WTC11 (cell line): ENCODE measurements around the gene HDDC3. TPM values are rescaled to one million over a fixed set of nuclear protein-coding genes. Genes with fewer than 3 reads are reported as not detected.

Experiments used
- ATAC-seq: fragments of 200-7000 bp; cut with Tn5 transposase; 2 replicates; pipeline ENCODE4 v1.10.0; 2021; ENCODE audit warnings: mild to moderate bottlenecking, moderate library complexity
- CTCF ChIA-PET: fragments of 300-600 bp; sonication (Branson Sonifier 250); formaldehyde crosslinking; loops from one replicate; lab custom pipeline; 2021; ENCODE audit warnings: antibody characterized with exemption; lab: Charles Lee
- POLR2A ChIA-PET: fragments of 350-600 bp; sonication (Branson Sonifier 250); formaldehyde crosslinking; loops from one replicate; lab custom pipeline; 2021; ENCODE audit warnings: antibody characterized with exemption; lab: Charles Lee
- DNase-seq: peaks from one replicate; pipeline ENCODE4 v3.0.0; 2021; ENCODE audit warnings: low spot score
- H3K27ac Mint-ChIP-seq: 2 replicates; pipeline ENCODE4 v1.8.0; 2021; ENCODE audit warnings: mixed read lengths
- H3K27me3 Mint-ChIP-seq: 2 replicates; pipeline ENCODE4 v1.8.0; 2021; ENCODE audit warnings: low read depth, mild to moderate bottlenecking, moderate library complexity, mixed read lengths
- H3K36me3 Mint-ChIP-seq: 2 replicates; pipeline ENCODE4 v1.8.0; 2021; ENCODE audit warnings: mixed read lengths
- H3K4me1 Mint-ChIP-seq: 2 replicates; pipeline ENCODE4 v1.8.0; 2022; ENCODE audit warnings: mixed read lengths
- H3K4me3 Mint-ChIP-seq: 2 replicates; pipeline ENCODE4 v1.8.0; 2021; ENCODE audit warnings: mild to moderate bottlenecking, moderate library complexity, mixed read lengths
- H3K9me3 Mint-ChIP-seq: 2 replicates; pipeline ENCODE4 v1.8.0; 2021; ENCODE audit warnings: mixed read lengths
- ATF3 ChIP-seq: sonication (generic); formaldehyde crosslinking; conservative IDR thresholded peaks from 2 replicates; pipeline ENCODE4 v1.8.1; 2022; ENCODE audit warnings: mild to moderate bottlenecking, missing genetic modification reagents
- CBFB ChIP-seq: sonication (generic); formaldehyde crosslinking; IDR thresholded peaks from 2 replicates; pipeline ENCODE4 v1.8.1; 2022; ENCODE audit warnings: mild to moderate bottlenecking, low read depth, missing genetic modification reagents
- EMX1 ChIP-seq: fragments of 250-450 bp; sonication (Bioruptor Pico); IDR thresholded peaks from 2 replicates; pipeline ENCODE4 v1.8.0; 2021; ENCODE audit warnings: mild to moderate bottlenecking
- MXD4 ChIP-seq: fragments of 250-450 bp; sonication (Bioruptor Pico); IDR thresholded peaks from 2 replicates; pipeline ENCODE4 v1.8.0; 2021; ENCODE audit warnings: mild to moderate bottlenecking, moderate library complexity, borderline replicate concordance
- RELA ChIP-seq: sonication (generic); formaldehyde crosslinking; IDR thresholded peaks from 2 replicates; pipeline ENCODE4 v1.8.1; 2022; ENCODE audit warnings: missing genetic modification reagents, mild to moderate bottlenecking, borderline replicate concordance
- TEAD1 ChIP-seq: sonication (generic); formaldehyde crosslinking; IDR thresholded peaks from 2 replicates; pipeline ENCODE4 v1.8.0; 2022; ENCODE audit warnings: mild to moderate bottlenecking, missing genetic modification reagents
- TEAD4 ChIP-seq: sonication (generic); formaldehyde crosslinking; IDR thresholded peaks from 2 replicates; pipeline ENCODE4 v1.8.0; 2022; ENCODE audit warnings: mild to moderate bottlenecking, missing genetic modification reagents
- TP53 ChIP-seq: sonication (generic); formaldehyde crosslinking; IDR thresholded peaks from 2 replicates; pipeline ENCODE4 v1.8.1; 2023; ENCODE audit warnings: mild to moderate bottlenecking, missing genetic modification reagents
- USF2 ChIP-seq: sonication (generic); formaldehyde crosslinking; IDR thresholded peaks from 2 replicates; pipeline ENCODE4 v1.8.1; 2023; ENCODE audit warnings: mild to moderate bottlenecking, missing genetic modification reagents, moderate library complexity
- total RNA-seq: library from RNA; stranded (reverse); gene quantifications from 3 replicates; pipeline ENCODE4 v1.2.3, GENCODE V29; 2021
- TF ChIP-seq, protein P1 (sequence below): fragments of 200-600 bp; IDR thresholded peaks from 2 replicates; pipeline ENCODE4 v1.8.0; 2022; ENCODE audit warnings: antibody characterized with exemption
- TF ChIP-seq, protein P2 (sequence below): sonication (generic); formaldehyde crosslinking; IDR thresholded peaks from 2 replicates; pipeline ENCODE4 v1.8.1; 2023; ENCODE audit warnings: mild to moderate bottlenecking, missing genetic modification reagents, borderline replicate concordance
- TF ChIP-seq, protein P3 (sequence below): sonication (generic); formaldehyde crosslinking; IDR thresholded peaks from 2 replicates; pipeline ENCODE4 v1.8.0; 2022; ENCODE audit warnings: mild to moderate bottlenecking, missing genetic modification reagents
- TF ChIP-seq, protein P4 (sequence below): sonication (generic); formaldehyde crosslinking; IDR thresholded peaks from 2 replicates; pipeline ENCODE4 v1.8.1; 2022; ENCODE audit warnings: low read depth, mild to moderate bottlenecking, moderate library complexity, missing genetic modification reagents, borderline replicate concordance
- TF ChIP-seq, protein P5 (sequence below): sonication (generic); formaldehyde crosslinking; IDR thresholded peaks from 2 replicates; pipeline ENCODE4 v1.8.0; 2022; ENCODE audit warnings: missing genetic modification reagents

Gene HDDC3
- total RNA-seq, 1 experiment from 2014 or later, result 16.4 TPM

GRCh38 chr15:90918034-90918788 is 14.1 kb downstream of the HDDC3 start:
- Mint-ChIP-seq H3K36me3 (peaks cover 15% of the 10 kb centered on the region), H3K27ac (peak overlapping the region; percentile 55; the same call in 1 of the 2 replicates), H3K27me3 (no peaks in the 10 kb centered on the region; the same call in 1 of the 2 replicates), H3K4me1 (peaks cover 10% of the 10 kb centered on the region), H3K9me3 (no peaks in the 10 kb centered on the region), H3K4me3 (no peak overlapping the region)
- DNase-seq, result no peak
- ChIA-PET POLR2A (no interaction called here), CTCF (interaction anchor here (0.7 to 2.6 kb wide), 3 partner anchors 8 to 14 kb away, joined by 3 to 24 read pairs (median 4); partner anchors contain the start of genes HDDC3 and MAN2A2)
- ATAC-seq, result no peak
- TF ChIP-seq EMX1 (CRISPR knock-in tag), result no peak
- TF ChIP-seq, protein P1, sequence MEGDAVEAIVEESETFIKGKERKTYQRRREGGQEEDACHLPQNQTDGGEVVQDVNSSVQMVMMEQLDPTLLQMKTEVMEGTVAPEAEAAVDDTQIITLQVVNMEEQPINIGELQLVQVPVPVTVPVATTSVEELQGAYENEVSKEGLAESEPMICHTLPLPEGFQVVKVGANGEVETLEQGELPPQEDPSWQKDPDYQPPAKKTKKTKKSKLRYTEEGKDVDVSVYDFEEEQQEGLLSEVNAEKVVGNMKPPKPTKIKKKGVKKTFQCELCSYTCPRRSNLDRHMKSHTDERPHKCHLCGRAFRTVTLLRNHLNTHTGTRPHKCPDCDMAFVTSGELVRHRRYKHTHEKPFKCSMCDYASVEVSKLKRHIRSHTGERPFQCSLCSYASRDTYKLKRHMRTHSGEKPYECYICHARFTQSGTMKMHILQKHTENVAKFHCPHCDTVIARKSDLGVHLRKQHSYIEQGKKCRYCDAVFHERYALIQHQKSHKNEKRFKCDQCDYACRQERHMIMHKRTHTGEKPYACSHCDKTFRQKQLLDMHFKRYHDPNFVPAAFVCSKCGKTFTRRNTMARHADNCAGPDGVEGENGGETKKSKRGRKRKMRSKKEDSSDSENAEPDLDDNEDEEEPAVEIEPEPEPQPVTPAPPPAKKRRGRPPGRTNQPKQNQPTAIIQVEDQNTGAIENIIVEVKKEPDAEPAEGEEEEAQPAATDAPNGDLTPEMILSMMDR, result no peak
- no peak for TF ChIP-seq USF2 (CRISPR knock-in tag)
- TF ChIP-seq TEAD1 (CRISPR knock-in tag), result no peak
- no peak for TF ChIP-seq CBFB (CRISPR knock-in tag)
- TF ChIP-seq TEAD4, result no peak
- TF ChIP-seq, protein P2, sequence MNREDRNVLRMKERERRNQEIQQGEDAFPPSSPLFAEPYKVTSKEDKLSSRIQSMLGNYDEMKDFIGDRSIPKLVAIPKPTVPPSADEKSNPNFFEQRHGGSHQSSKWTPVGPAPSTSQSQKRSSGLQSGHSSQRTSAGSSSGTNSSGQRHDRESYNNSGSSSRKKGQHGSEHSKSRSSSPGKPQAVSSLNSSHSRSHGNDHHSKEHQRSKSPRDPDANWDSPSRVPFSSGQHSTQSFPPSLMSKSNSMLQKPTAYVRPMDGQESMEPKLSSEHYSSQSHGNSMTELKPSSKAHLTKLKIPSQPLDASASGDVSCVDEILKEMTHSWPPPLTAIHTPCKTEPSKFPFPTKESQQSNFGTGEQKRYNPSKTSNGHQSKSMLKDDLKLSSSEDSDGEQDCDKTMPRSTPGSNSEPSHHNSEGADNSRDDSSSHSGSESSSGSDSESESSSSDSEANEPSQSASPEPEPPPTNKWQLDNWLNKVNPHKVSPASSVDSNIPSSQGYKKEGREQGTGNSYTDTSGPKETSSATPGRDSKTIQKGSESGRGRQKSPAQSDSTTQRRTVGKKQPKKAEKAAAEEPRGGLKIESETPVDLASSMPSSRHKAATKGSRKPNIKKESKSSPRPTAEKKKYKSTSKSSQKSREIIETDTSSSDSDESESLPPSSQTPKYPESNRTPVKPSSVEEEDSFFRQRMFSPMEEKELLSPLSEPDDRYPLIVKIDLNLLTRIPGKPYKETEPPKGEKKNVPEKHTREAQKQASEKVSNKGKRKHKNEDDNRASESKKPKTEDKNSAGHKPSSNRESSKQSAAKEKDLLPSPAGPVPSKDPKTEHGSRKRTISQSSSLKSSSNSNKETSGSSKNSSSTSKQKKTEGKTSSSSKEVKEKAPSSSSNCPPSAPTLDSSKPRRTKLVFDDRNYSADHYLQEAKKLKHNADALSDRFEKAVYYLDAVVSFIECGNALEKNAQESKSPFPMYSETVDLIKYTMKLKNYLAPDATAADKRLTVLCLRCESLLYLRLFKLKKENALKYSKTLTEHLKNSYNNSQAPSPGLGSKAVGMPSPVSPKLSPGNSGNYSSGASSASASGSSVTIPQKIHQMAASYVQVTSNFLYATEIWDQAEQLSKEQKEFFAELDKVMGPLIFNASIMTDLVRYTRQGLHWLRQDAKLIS (CRISPR knock-in tag), result no peak
- no peak for TF ChIP-seq ATF3
- TF ChIP-seq MXD4 (CRISPR knock-in tag), result no peak
- TF ChIP-seq, protein P3, sequence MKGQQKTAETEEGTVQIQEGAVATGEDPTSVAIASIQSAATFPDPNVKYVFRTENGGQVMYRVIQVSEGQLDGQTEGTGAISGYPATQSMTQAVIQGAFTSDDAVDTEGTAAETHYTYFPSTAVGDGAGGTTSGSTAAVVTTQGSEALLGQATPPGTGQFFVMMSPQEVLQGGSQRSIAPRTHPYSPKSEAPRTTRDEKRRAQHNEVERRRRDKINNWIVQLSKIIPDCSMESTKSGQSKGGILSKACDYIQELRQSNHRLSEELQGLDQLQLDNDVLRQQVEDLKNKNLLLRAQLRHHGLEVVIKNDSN (CRISPR knock-in tag), result no peak
- no peak for TF ChIP-seq TP53 (CRISPR knock-in tag)
- TF ChIP-seq RELA, result no peak
- TF ChIP-seq, protein P4, sequence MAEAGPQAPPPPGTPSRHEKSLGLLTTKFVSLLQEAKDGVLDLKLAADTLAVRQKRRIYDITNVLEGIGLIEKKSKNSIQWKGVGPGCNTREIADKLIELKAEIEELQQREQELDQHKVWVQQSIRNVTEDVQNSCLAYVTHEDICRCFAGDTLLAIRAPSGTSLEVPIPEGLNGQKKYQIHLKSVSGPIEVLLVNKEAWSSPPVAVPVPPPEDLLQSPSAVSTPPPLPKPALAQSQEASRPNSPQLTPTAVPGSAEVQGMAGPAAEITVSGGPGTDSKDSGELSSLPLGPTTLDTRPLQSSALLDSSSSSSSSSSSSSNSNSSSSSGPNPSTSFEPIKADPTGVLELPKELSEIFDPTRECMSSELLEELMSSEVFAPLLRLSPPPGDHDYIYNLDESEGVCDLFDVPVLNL (CRISPR knock-in tag), result no peak
- TF ChIP-seq, protein P5, sequence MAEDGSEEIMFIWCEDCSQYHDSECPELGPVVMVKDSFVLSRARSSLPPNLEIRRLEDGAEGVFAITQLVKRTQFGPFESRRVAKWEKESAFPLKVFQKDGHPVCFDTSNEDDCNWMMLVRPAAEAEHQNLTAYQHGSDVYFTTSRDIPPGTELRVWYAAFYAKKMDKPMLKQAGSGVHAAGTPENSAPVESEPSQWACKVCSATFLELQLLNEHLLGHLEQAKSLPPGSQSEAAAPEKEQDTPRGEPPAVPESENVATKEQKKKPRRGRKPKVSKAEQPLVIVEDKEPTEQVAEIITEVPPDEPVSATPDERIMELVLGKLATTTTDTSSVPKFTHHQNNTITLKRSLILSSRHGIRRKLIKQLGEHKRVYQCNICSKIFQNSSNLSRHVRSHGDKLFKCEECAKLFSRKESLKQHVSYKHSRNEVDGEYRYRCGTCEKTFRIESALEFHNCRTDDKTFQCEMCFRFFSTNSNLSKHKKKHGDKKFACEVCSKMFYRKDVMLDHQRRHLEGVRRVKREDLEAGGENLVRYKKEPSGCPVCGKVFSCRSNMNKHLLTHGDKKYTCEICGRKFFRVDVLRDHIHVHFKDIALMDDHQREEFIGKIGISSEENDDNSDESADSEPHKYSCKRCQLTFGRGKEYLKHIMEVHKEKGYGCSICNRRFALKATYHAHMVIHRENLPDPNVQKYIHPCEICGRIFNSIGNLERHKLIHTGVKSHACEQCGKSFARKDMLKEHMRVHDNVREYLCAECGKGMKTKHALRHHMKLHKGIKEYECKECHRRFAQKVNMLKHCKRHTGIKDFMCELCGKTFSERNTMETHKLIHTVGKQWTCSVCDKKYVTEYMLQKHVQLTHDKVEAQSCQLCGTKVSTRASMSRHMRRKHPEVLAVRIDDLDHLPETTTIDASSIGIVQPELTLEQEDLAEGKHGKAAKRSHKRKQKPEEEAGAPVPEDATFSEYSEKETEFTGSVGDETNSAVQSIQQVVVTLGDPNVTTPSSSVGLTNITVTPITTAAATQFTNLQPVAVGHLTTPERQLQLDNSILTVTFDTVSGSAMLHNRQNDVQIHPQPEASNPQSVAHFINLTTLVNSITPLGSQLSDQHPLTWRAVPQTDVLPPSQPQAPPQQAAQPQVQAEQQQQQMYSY (CRISPR knock-in tag), result no peak
